A673 (cell line): Measurements from ENCODE around the gene ELP4. TPM values are rescaled to one million over a fixed set of nuclear protein-coding genes. Genes with fewer than 3 reads are reported as not detected.

ENCODE experiments used
- BruUV-seq: library from RNA; stranded (reverse); fragments of 400-500 nt; replicated peaks from 2 replicates; lab custom pipeline; 2021; lab: Mats Ljungman, UMichigan
- CTCF ChIA-PET: fragments of 300-600 bp; sonication (Branson Sonifier 250); formaldehyde crosslinking; loops from one replicate; lab custom pipeline; 2022; ENCODE audit warnings: antibody characterized with exemption; lab: Charles Lee
- POLR2A ChIA-PET: fragments of 300-600 bp; sonication (Branson Sonifier 250); formaldehyde crosslinking; loops from one replicate; lab custom pipeline; 2022; ENCODE audit warnings: antibody characterized with exemption; ENCODE audit not compliant: low non-redundant PET; lab: Charles Lee
- DNase-seq: peaks from one replicate; pipeline ENCODE4 v3.0.0-alpha.2; 2015; ENCODE audit warnings: low spot score
- H3K27ac ChIP-seq: fragments of 200-600 bp; sonication (generic); 2 replicates; pipeline ENCODE4 v1.5.1; 2016; ENCODE audit warnings: mixed run types, low read depth, mild to moderate bottlenecking, mixed read lengths, antibody characterized with exemption, low read length; ENCODE audit not compliant: poor library complexity, severe bottlenecking
- H3K27me3 ChIP-seq: fragments of 200-600 bp; sonication (generic); replicated peaks from 2 replicates; pipeline ENCODE4 v1.6.1; 2017; ENCODE audit warnings: mixed run types, low read depth, mild to moderate bottlenecking, mixed read lengths, antibody characterized with exemption, low read length; ENCODE audit not compliant: insufficient read depth, poor library complexity
- H3K36me3 ChIP-seq: fragments of 200-600 bp; sonication (generic); 2 replicates; pipeline ENCODE4 v1.6.1; 2016; ENCODE audit warnings: mixed run types, mild to moderate bottlenecking, mixed read lengths, antibody characterized with exemption, low read length; ENCODE audit not compliant: insufficient read depth, poor library complexity, severe bottlenecking
- H3K4me1 ChIP-seq: fragments of 200-600 bp; sonication (generic); 2 replicates; pipeline ENCODE4 v1.6.1; 2017; ENCODE audit warnings: mixed run types, mild to moderate bottlenecking, mixed read lengths, antibody characterized with exemption, low read length; ENCODE audit not compliant: insufficient read depth, poor library complexity, severe bottlenecking
- H3K4me3 ChIP-seq: fragments of 200-600 bp; sonication (generic); 2 replicates; pipeline ENCODE4 v1.5.1; 2016; ENCODE audit warnings: low read depth, mixed run types, mild to moderate bottlenecking, mixed read lengths, low read length; ENCODE audit not compliant: poor library complexity, severe bottlenecking
- H3K9me3 ChIP-seq: fragments of 200-600 bp; sonication (generic); 2 replicates; pipeline ENCODE4 v1.6.1; 2016; ENCODE audit warnings: mixed run types, low read depth, mild to moderate bottlenecking, mixed read lengths, antibody characterized with exemption, low read length; ENCODE audit not compliant: poor library complexity, severe bottlenecking
- EZH2 ChIP-seq: fragments of 200-600 bp; sonication (generic); IDR thresholded peaks from 2 replicates; pipeline ENCODE4 v1.6.1; 2017; ENCODE audit warnings: borderline replicate concordance, low read depth, mild to moderate bottlenecking, mixed read lengths, antibody characterized with exemption, low read length; ENCODE audit not compliant: poor library complexity, severe bottlenecking
- intact Hi-C: fragments of 100-400 bp; cut with micrococcal nuclease; formaldehyde crosslinking; loops from one replicate; pipeline ENCODE4 v1.10.0; 2022; ENCODE audit not compliant: unreplicated experiment
- total RNA-seq: library from RNA; stranded (reverse); gene quantifications from 2 replicates; pipeline ENCODE4 v1.2.3, GENCODE V29; 2021
- TF ChIP-seq, protein P1 (sequence below): fragments of 300-800, 200-600 bp; sonication (generic); conservative IDR thresholded peaks from 2 replicates; pipeline ENCODE4 v1.5.1; 2017; ENCODE audit warnings: low read depth, mild to moderate bottlenecking, antibody characterized with exemption, low read length, moderate library complexity, mixed read lengths

ELP4 gene
- total RNA-seq, 1 experiment from 2014 or later = 49.4 TPM

DNA sequence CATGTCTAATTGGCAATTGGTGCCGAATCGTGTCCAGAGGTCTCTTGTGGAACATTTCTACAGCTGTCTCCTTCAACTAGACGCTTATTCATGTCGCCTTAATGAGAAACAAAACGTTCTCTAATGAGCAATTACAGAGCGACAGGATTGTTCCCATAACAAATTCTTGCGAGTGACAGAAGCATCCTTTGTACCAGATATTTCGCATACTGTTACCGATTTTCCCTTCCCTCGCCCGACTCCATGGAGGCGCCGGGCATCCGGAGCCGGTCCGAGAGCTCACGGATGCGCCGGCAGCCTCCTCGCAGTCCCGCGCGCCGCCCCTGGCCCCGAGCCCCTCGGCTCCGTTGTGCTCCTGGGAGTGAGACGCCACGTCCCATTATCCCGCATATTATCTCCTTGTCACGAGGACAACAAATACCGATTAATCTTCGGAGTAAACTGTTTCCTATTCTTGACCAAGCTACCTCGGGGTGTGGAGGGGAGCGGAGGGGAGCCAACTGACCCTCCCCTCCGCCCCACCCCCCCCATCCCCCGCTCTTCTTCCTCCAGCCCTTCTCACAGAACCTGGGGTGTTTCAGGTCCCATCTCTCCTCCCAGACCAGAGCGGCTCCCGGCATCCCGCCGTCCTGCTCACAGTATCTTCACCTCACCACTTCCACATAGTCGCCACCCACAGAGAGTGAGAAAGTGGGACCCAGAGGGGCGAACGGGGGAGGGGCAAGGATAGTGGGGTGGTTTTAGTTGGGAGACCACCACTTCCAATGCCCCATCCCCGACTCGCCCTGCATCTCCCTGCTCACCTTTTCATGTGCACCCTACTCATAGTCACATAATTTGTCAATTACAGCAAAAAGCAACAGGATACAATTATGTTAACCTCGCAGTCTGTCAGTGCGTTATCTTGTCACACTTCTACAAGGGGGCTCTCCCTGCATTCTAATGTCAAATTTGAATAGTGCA lies 290.1 kb downstream of the ELP4 start:
- Histone ChIP-seq H3K27ac (no peak overlapping the region), H3K4me1 (no peaks in the 10 kb centered on the region), H3K27me3 (peaks cover 74% of the 10 kb centered on the region), H3K36me3 (peaks cover 9% of the 10 kb centered on the region), H3K9me3 (no peaks in the 10 kb centered on the region), H3K4me3 (no peak overlapping the region)
- TF ChIP-seq, protein P1, sequence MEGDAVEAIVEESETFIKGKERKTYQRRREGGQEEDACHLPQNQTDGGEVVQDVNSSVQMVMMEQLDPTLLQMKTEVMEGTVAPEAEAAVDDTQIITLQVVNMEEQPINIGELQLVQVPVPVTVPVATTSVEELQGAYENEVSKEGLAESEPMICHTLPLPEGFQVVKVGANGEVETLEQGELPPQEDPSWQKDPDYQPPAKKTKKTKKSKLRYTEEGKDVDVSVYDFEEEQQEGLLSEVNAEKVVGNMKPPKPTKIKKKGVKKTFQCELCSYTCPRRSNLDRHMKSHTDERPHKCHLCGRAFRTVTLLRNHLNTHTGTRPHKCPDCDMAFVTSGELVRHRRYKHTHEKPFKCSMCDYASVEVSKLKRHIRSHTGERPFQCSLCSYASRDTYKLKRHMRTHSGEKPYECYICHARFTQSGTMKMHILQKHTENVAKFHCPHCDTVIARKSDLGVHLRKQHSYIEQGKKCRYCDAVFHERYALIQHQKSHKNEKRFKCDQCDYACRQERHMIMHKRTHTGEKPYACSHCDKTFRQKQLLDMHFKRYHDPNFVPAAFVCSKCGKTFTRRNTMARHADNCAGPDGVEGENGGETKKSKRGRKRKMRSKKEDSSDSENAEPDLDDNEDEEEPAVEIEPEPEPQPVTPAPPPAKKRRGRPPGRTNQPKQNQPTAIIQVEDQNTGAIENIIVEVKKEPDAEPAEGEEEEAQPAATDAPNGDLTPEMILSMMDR = no peak
- TF ChIP-seq EZH2 = no peak
- DNase-seq = no peak
- no TSS peak for BruUV-seq
- ChIA-PET CTCF (interaction anchor here (0.6 kb wide), 2 partner anchors 32 to 69 kb away, joined by 3 to 4 read pairs; no protein-coding TSS in a partner anchor), POLR2A (no interaction called here)
- intact Hi-C loops = no loop called here

- Histone ChIP-seq H3K36me3 (peaks cover 9% of the 10 kb centered on the region), H3K4me3 (no peak overlapping the region), H3K27me3 (peaks cover 83% of the 10 kb centered on the region), H3K9me3 (no peaks in the 10 kb centered on the region), H3K27ac (no peak overlapping the region), H3K4me1 (no peaks in the 10 kb centered on the region)
- TF ChIP-seq, protein P1 = no peak
- no peak for TF ChIP-seq EZH2
- ChIA-PET CTCF (no interaction called here), POLR2A (no interaction called here)
- no peak for DNase-seq
- BruUV-seq = no TSS peak
- intact Hi-C loops = no loop called here
Measured at GRCh38 chr11:31800398-31801265, 291.1 kb downstream of the ELP4 start.

- no TSS peak for BruUV-seq
- intact Hi-C loops = no loop called here
- Histone ChIP-seq H3K9me3 (no peaks in the 10 kb centered on the region), H3K4me3 (no peak overlapping the region), H3K27ac (no peak overlapping the region), H3K27me3 (peaks cover 90% of the 10 kb centered on the region), H3K4me1 (no peaks in the 10 kb centered on the region), H3K36me3 (peaks cover 9% of the 10 kb centered on the region)
- TF ChIP-seq EZH2 = no peak
- TF ChIP-seq, protein P1 = no peak
- CTCF ChIA-PET = no interaction called here
- no peak for DNase-seq
- POLR2A ChIA-PET = no interaction called here
Measured at GRCh38 chr11:31801298-31801702, 291.7 kb downstream of the ELP4 start.
